NAMALWA (cell line): ENCODE measurements around the gene PTPRT.

Experiments
- DNase-seq: peaks from one replicate; pipeline ENCODE4 v3.0.0-alpha.2; 2015; ENCODE audit warnings: low spot score

Gene PTPRT

GRCh38 chr20:43119720-43120119, 70.0 kb downstream of the PTPRT start:
- DNase-seq, result no peak

- peak; percentile 37 for DNase-seq
Observed at GRCh38 chr20:43102394-43102793, 87.3 kb downstream of the PTPRT start.

GRCh38 chr20:43096931-43097260, 92.8 kb downstream of the PTPRT start:
- DNase-seq, result no peak

- DNase-seq, result no peak
Observed at GRCh38 chr20:43096126-43096930, 93.4 kb downstream of the PTPRT start.

- DNase-seq, result no peak
Observed at GRCh38 chr20:43095034-43095433, 94.7 kb downstream of the PTPRT start.

GRCh38 chr20:43092386-43093088, 97.2 kb downstream of the PTPRT start:
- no peak for DNase-seq

GRCh38 chr20:43068482-43068881, 121.2 kb downstream of the PTPRT start:
- DNase-seq, result no peak

GRCh38 chr20:43066125-43066524, 123.6 kb downstream of the PTPRT start:
- DNase-seq, result no peak

GRCh38 chr20:43065299-43065698, 124.4 kb downstream of the PTPRT start:
- no peak for DNase-seq

GRCh38 chr20:43058077-43058476, 131.6 kb downstream of the PTPRT start:
- no peak for DNase-seq

GRCh38 chr20:43057317-43057716, 132.4 kb downstream of the PTPRT start:
- no peak for DNase-seq

- no peak for DNase-seq
Observed at GRCh38 chr20:43055181-43055884, 134.4 kb downstream of the PTPRT start.

GRCh38 chr20:43052532-43052931, 137.2 kb downstream of the PTPRT start:
- DNase-seq, result no peak

GRCh38 chr20:43046966-43047365, 142.7 kb downstream of the PTPRT start:
- no peak for DNase-seq

- DNase-seq, result no peak
Observed at GRCh38 chr20:43043887-43044286, 145.8 kb downstream of the PTPRT start.

GRCh38 chr20:43040427-43040826, 149.3 kb downstream of the PTPRT start:
- peak; percentile 47 for DNase-seq

- no peak for DNase-seq
Observed at GRCh38 chr20:43037605-43038309, 151.9 kb downstream of the PTPRT start.

GRCh38 chr20:43034981-43035724, 154.6 kb downstream of the PTPRT start:
- no peak for DNase-seq

GRCh38 chr20:43032459-43032858, 157.2 kb downstream of the PTPRT start:
- no peak for DNase-seq

- no peak for DNase-seq
Observed at GRCh38 chr20:43029176-43029575, 160.5 kb downstream of the PTPRT start.

GRCh38 chr20:43028470-43028869, 161.2 kb downstream of the PTPRT start:
- DNase-seq, result no peak

- DNase-seq, result no peak
Observed at GRCh38 chr20:43023836-43024235, 165.9 kb downstream of the PTPRT start.
